ENCODE measurements around the gene PRDM1.

Gene PRDM1

GRCh38 chr6:106077170-106077569, 9.0 kb upstream of the PRDM1 start:
- no peak for DNase-seq (ENCODE audit: low read depth, low spot score)

GRCh38 chr6:106077881-106078280, 8.3 kb upstream of the PRDM1 start:
- Histone ChIP-seq H3K27ac (no peak overlapping the region), H3K9ac (ENCODE audit: insufficient read length) (no peak overlapping the region), H3K9me3 (ENCODE audit: low read depth, low read length) (no peaks in the 10 kb centered on the region), H3K4me3 (no peak overlapping the region), H3K36me3 (ENCODE audit: insufficient read depth, low read length) (no peaks in the 10 kb centered on the region)
- DNase-seq (ENCODE audit: low read depth, low spot score), result no peak
- TF ChIP-seq EZH2 (IDR thresholded peaks at IDR 0.05) (no peak), POLR2AphosphoS5 (IDR thresholded peaks at IDR 0.05; ENCODE audit: borderline replicate concordance, low read depth, low read length) (no peak), FOXP2 (optimal IDR thresholded peaks at IDR 0.05; ENCODE audit: control extremely low read depth, extremely low read length, insufficient read depth) (no peak)

More at GRCh38 chr6:106077170-106077569, 9.0 kb upstream of the PRDM1 start:
- Histone ChIP-seq H3K27ac (no peak overlapping the region), H3K9me3 (ENCODE audit: low read depth, low read length) (no peaks in the 10 kb centered on the region), H3K36me3 (ENCODE audit: insufficient read depth, low read length) (no peaks in the 10 kb centered on the region), H3K4me3 (no peak overlapping the region), H3K9ac (ENCODE audit: insufficient read length) (no peak overlapping the region)
- TF ChIP-seq FOXP2 (optimal IDR thresholded peaks at IDR 0.05; ENCODE audit: control extremely low read depth, extremely low read length, insufficient read depth) (no peak), EZH2 (IDR thresholded peaks at IDR 0.05) (no peak), POLR2AphosphoS5 (IDR thresholded peaks at IDR 0.05; ENCODE audit: borderline replicate concordance, low read depth, low read length) (no peak)

- Histone ChIP-seq H3K27ac (no peak overlapping the region), H3K9ac (ENCODE audit: insufficient read length) (no peak overlapping the region), H3K9me3 (ENCODE audit: low read depth, low read length) (no peaks in the 10 kb centered on the region), H3K36me3 (ENCODE audit: insufficient read depth, low read length) (no peaks in the 10 kb centered on the region), H3K4me3 (no peak overlapping the region)
- no peak for DNase-seq (ENCODE audit: low read depth, low spot score)
- no peak for TF ChIP-seq EZH2 (IDR thresholded peaks at IDR 0.05)
- no peak for TF ChIP-seq FOXP2 (optimal IDR thresholded peaks at IDR 0.05; ENCODE audit: control extremely low read depth, extremely low read length, insufficient read depth)
- no peak for TF ChIP-seq POLR2AphosphoS5 (IDR thresholded peaks at IDR 0.05; ENCODE audit: borderline replicate concordance, low read depth, low read length)
Measured at GRCh38 chr6:106079961-106080762, 6.0 kb upstream of the PRDM1 start.

- Histone ChIP-seq H3K4me3 (no peak overlapping the region), H3K36me3 (ENCODE audit: insufficient read depth, low read length) (no peaks in the 10 kb centered on the region), H3K27ac (no peak overlapping the region), H3K9me3 (ENCODE audit: low read depth, low read length) (no peaks in the 10 kb centered on the region), H3K9ac (ENCODE audit: insufficient read length) (no peak overlapping the region)
- no peak for DNase-seq (ENCODE audit: low read depth, low spot score)
- TF ChIP-seq EZH2 (IDR thresholded peaks at IDR 0.05) (no peak), FOXP2 (optimal IDR thresholded peaks at IDR 0.05; ENCODE audit: control extremely low read depth, extremely low read length, insufficient read depth) (no peak), POLR2AphosphoS5 (IDR thresholded peaks at IDR 0.05; ENCODE audit: borderline replicate concordance, low read depth, low read length) (no peak)
Measured at GRCh38 chr6:106080763-106081095, 5.4 kb upstream of the PRDM1 start.

- Histone ChIP-seq H3K4me3 (no peak overlapping the region), H3K36me3 (ENCODE audit: insufficient read depth, low read length) (no peaks in the 10 kb centered on the region), H3K9ac (ENCODE audit: insufficient read length) (no peak overlapping the region), H3K9me3 (ENCODE audit: low read depth, low read length) (no peaks in the 10 kb centered on the region), H3K27ac (no peak overlapping the region)
- TF ChIP-seq POLR2AphosphoS5 (IDR thresholded peaks at IDR 0.05; ENCODE audit: borderline replicate concordance, low read depth, low read length) (no peak), FOXP2 (optimal IDR thresholded peaks at IDR 0.05; ENCODE audit: control extremely low read depth, extremely low read length, insufficient read depth) (no peak), EZH2 (IDR thresholded peaks at IDR 0.05) (no peak)
- DNase-seq (ENCODE audit: low read depth, low spot score), result no peak
Measured at GRCh38 chr6:106081715-106082114, 4.4 kb upstream of the PRDM1 start.

- Histone ChIP-seq H3K36me3 (ENCODE audit: insufficient read depth, low read length) (no peaks in the 10 kb centered on the region), H3K4me3 (no peak overlapping the region), H3K9ac (ENCODE audit: insufficient read length) (no peak overlapping the region), H3K9me3 (ENCODE audit: low read depth, low read length) (no peaks in the 10 kb centered on the region), H3K27ac (no peak overlapping the region)
- TF ChIP-seq POLR2AphosphoS5 (IDR thresholded peaks at IDR 0.05; ENCODE audit: borderline replicate concordance, low read depth, low read length) (no peak), FOXP2 (optimal IDR thresholded peaks at IDR 0.05; ENCODE audit: control extremely low read depth, extremely low read length, insufficient read depth) (no peak), EZH2 (IDR thresholded peaks at IDR 0.05) (no peak)
- no peak for DNase-seq (ENCODE audit: low read depth, low spot score)
Measured at GRCh38 chr6:106082735-106083398, 3.3 kb upstream of the PRDM1 start.

- Histone ChIP-seq H3K9ac (ENCODE audit: insufficient read length) (no peak overlapping the region), H3K27ac (no peak overlapping the region), H3K4me3 (no peak overlapping the region), H3K9me3 (ENCODE audit: low read depth, low read length) (no peaks in the 10 kb centered on the region), H3K36me3 (ENCODE audit: insufficient read depth, low read length) (no peaks in the 10 kb centered on the region)
- DNase-seq (ENCODE audit: low read depth, low spot score), result no peak
- TF ChIP-seq FOXP2 (optimal IDR thresholded peaks at IDR 0.05; ENCODE audit: control extremely low read depth, extremely low read length, insufficient read depth) (no peak), EZH2 (IDR thresholded peaks at IDR 0.05) (no peak), POLR2AphosphoS5 (IDR thresholded peaks at IDR 0.05; ENCODE audit: borderline replicate concordance, low read depth, low read length) (no peak)
Measured at GRCh38 chr6:106083618-106084017, 2.5 kb upstream of the PRDM1 start.

- H3K9ac ChIP-seq (ENCODE audit: insufficient read length), result no peak overlapping the region
- H3K4me3 ChIP-seq, result no peak overlapping the region
- H3K27ac ChIP-seq, result no peak overlapping the region
Measured at GRCh38 chr6:106084106-106084988, 1.8 kb upstream of the PRDM1 start.

More at GRCh38 chr6:106084106-106084988, 1.8 kb upstream of the PRDM1 start:
- Histone ChIP-seq H3K9me3 (ENCODE audit: low read depth, low read length) (no peaks in the 10 kb centered on the region), H3K36me3 (ENCODE audit: insufficient read depth, low read length) (no peaks in the 10 kb centered on the region)
- no peak for TF ChIP-seq EZH2 (IDR thresholded peaks at IDR 0.05)
- no peak for TF ChIP-seq POLR2AphosphoS5 (IDR thresholded peaks at IDR 0.05; ENCODE audit: borderline replicate concordance, low read depth, low read length)
- no peak for TF ChIP-seq FOXP2 (optimal IDR thresholded peaks at IDR 0.05; ENCODE audit: control extremely low read depth, extremely low read length, insufficient read depth)
- no peak for DNase-seq (ENCODE audit: low read depth, low spot score)
